SK-N-DZ (cell line): ENCODE data around the gene PPM1L.

Experiments
- DNase-seq: peaks from one replicate; pipeline ENCODE4 v3.0.0-alpha.2; 2015; ENCODE audit warnings: low spot score

PPM1L gene

GRCh38 chr3:161038725-161039124 is 282.7 kb downstream of the PPM1L start:
- DNase-seq, result no peak

GRCh38 chr3:161042023-161042501 is 286.0 kb downstream of the PPM1L start:
- no peak for DNase-seq

- DNase-seq, result no peak
Measured at GRCh38 chr3:161043336-161044035, 287.5 kb downstream of the PPM1L start.

GRCh38 chr3:161049683-161050248 is 293.7 kb downstream of the PPM1L start:
- peak; percentile 34 for DNase-seq

- DNase-seq, result no peak
Measured at GRCh38 chr3:161050935-161051334, 294.9 kb downstream of the PPM1L start.

GRCh38 chr3:161051856-161052255 is 295.8 kb downstream of the PPM1L start:
- DNase-seq, result no peak

- DNase-seq, result peak; percentile 40
Measured at GRCh38 chr3:161054860-161055604, 299.0 kb downstream of the PPM1L start.

GRCh38 chr3:161064413-161064812 is 308.4 kb downstream of the PPM1L start:
- no peak for DNase-seq

- no peak for DNase-seq
Measured at GRCh38 chr3:161066930-161067329, 310.9 kb downstream of the PPM1L start.

- DNase-seq, result no peak
Measured at GRCh38 chr3:161067335-161067734, 311.3 kb downstream of the PPM1L start.

- no peak for DNase-seq
Measured at GRCh38 chr3:161069511-161070251, 313.6 kb downstream of the PPM1L start.

GRCh38 chr3:161070252-161070930 is 314.4 kb downstream of the PPM1L start:
- DNase-seq, result no peak

- no peak for DNase-seq
Measured at GRCh38 chr3:161070980-161071663, 315.1 kb downstream of the PPM1L start.

- DNase-seq, result no peak
Measured at GRCh38 chr3:161072211-161072621, 316.2 kb downstream of the PPM1L start.

- DNase-seq, result no peak
Measured at GRCh38 chr3:161072751-161073150, 316.7 kb downstream of the PPM1L start.

GRCh38 chr3:161073181-161073580 is 317.1 kb downstream of the PPM1L start:
- no peak for DNase-seq

GRCh38 chr3:161081633-161082032 is 325.6 kb downstream of the PPM1L start:
- no peak for DNase-seq

- no peak for DNase-seq
Measured at GRCh38 chr3:161082063-161082462, 326.0 kb downstream of the PPM1L start.

- no peak for DNase-seq
Measured at GRCh38 chr3:161083131-161083530, 327.1 kb downstream of the PPM1L start.

- no peak for DNase-seq
Measured at GRCh38 chr3:161084277-161084676, 328.2 kb downstream of the PPM1L start.

- no peak for DNase-seq
Measured at GRCh38 chr3:161093895-161094294, 337.9 kb downstream of the PPM1L start.
